Measurements from ENCODE around the gene KANK2.
"Not testable (repeated sequence)": the region's sequence is repeated elsewhere in the genome, so short reads cannot be mapped to it uniquely, and the experiment has no call there.

KANK2 gene

GRCh38 chr19:11175920-11176319 is 21.4 kb downstream of the KANK2 start:
- in situ Hi-C loops (cut with MboI; ENCODE audit: low sequenced_read_pairs) = no loop called here

- in situ Hi-C loops (cut with MboI; ENCODE audit: low sequenced_read_pairs) = no loop called here
Observed at GRCh38 chr19:11174336-11174735, 23.0 kb downstream of the KANK2 start.

GRCh38 chr19:11173516-11174155 is 23.7 kb downstream of the KANK2 start:
- in situ Hi-C loops (cut with MboI; ENCODE audit: low sequenced_read_pairs) = no loop called here

- in situ Hi-C loops (cut with MboI; ENCODE audit: low sequenced_read_pairs) = no loop called here
Observed at GRCh38 chr19:11172576-11172975, 24.8 kb downstream of the KANK2 start.

GRCh38 chr19:11171144-11171543 is 26.2 kb downstream of the KANK2 start:
- in situ Hi-C loops (cut with MboI; ENCODE audit: low sequenced_read_pairs) = no loop called here

- in situ Hi-C loops (cut with MboI; ENCODE audit: low sequenced_read_pairs) = no loop called here
Observed at GRCh38 chr19:11169896-11170678, 27.3 kb downstream of the KANK2 start.

- in situ Hi-C loops (cut with MboI; ENCODE audit: low sequenced_read_pairs) = no loop called here
Observed at GRCh38 chr19:11168568-11168967, 28.8 kb downstream of the KANK2 start.

GRCh38 chr19:11166281-11167142 is 30.8 kb downstream of the KANK2 start:
- in situ Hi-C loops (cut with MboI; ENCODE audit: low sequenced_read_pairs) = no loop called here

GRCh38 chr19:11165486-11166030 is 31.8 kb downstream of the KANK2 start:
- in situ Hi-C loops (cut with MboI; ENCODE audit: low sequenced_read_pairs) = no loop called here

- in situ Hi-C loops (cut with MboI; ENCODE audit: low sequenced_read_pairs) = no loop called here
Observed at GRCh38 chr19:11164879-11165406, 32.4 kb downstream of the KANK2 start.

GRCh38 chr19:11164296-11164695 is 33.0 kb downstream of the KANK2 start:
- in situ Hi-C loops (cut with MboI; ENCODE audit: low sequenced_read_pairs) = no loop called here

GRCh38 chr19:11160440-11160768 is 36.9 kb downstream of the KANK2 start:
- in situ Hi-C loops (cut with MboI; ENCODE audit: low sequenced_read_pairs) = not testable (repeated sequence)

- in situ Hi-C loops (cut with MboI; ENCODE audit: low sequenced_read_pairs) = no loop called here
Observed at GRCh38 chr19:11159598-11160439, 37.5 kb downstream of the KANK2 start.

GRCh38 chr19:11155373-11156120 is 41.8 kb downstream of the KANK2 start, which contains the start of gene SPC24:
SPC24 (minus strand) TSS chr19:11155782; CDS start chr19:11155776, 6 bp downstream.
- in situ Hi-C loops (cut with MboI; ENCODE audit: low sequenced_read_pairs) = no loop called here

GRCh38 chr19:11154683-11155047 is 42.7 kb downstream of the KANK2 start:
- in situ Hi-C loops (cut with MboI; ENCODE audit: low sequenced_read_pairs) = no loop called here

GRCh38 chr19:11152318-11153062 is 44.9 kb downstream of the KANK2 start:
- in situ Hi-C loops (cut with MboI; ENCODE audit: low sequenced_read_pairs) = no loop called here

GRCh38 chr19:11151181-11151580 is 46.2 kb downstream of the KANK2 start:
- in situ Hi-C loops (cut with MboI; ENCODE audit: low sequenced_read_pairs) = no loop called here

GRCh38 chr19:11148001-11148400 is 49.3 kb downstream of the KANK2 start:
- in situ Hi-C loops (cut with MboI; ENCODE audit: low sequenced_read_pairs) = no loop called here

- in situ Hi-C loops (cut with MboI; ENCODE audit: low sequenced_read_pairs) = no loop called here
Observed at GRCh38 chr19:11145536-11145924, 51.8 kb downstream of the KANK2 start.
